ACC112 (cell line): ENCODE measurements around the gene ALDH1L1.

Source experiments
- H2AFZ ChIP-seq: fragments of 200-600 bp; sonication (generic); one replicate; pipeline ENCODE4 v1.6.0; 2017; ENCODE audit warnings: antibody characterized with exemption, low read length; ENCODE audit not compliant: unreplicated experiment
- H3K27ac ChIP-seq: fragments of 200-600 bp; sonication (generic); 2 replicates; pipeline ENCODE4 v1.5.1; 2014; ENCODE audit warnings: low read depth, mild to moderate bottlenecking, antibody characterized with exemption, low read length, moderate library complexity
- H3K27me3 ChIP-seq: fragments of 200-600 bp; sonication (generic); 2 replicates; pipeline ENCODE4 v1.6.1; 2014; ENCODE audit warnings: mild to moderate bottlenecking, antibody characterized with exemption, low read length, moderate library complexity, mixed read lengths; ENCODE audit not compliant: insufficient read depth
- H3K36me3 ChIP-seq: fragments of 200-600 bp; sonication (generic); 2 replicates; pipeline ENCODE4 v1.6.1; 2016; ENCODE audit warnings: mild to moderate bottlenecking, antibody characterized with exemption, low read length, moderate library complexity, mixed read lengths; ENCODE audit not compliant: insufficient read depth
- H3K4me1 ChIP-seq: fragments of 200-600 bp; sonication (generic); one replicate; pipeline ENCODE4 v1.6.1; 2016; ENCODE audit warnings: low read length, mixed read lengths; ENCODE audit not compliant: insufficient read depth, unreplicated experiment, control insufficient read depth
- H3K4me3 ChIP-seq: fragments of 200-600 bp; sonication (generic); 2 replicates; pipeline ENCODE4 v1.5.1; 2014; ENCODE audit warnings: mild to moderate bottlenecking, low read depth, low read length
- H3K79me2 ChIP-seq: fragments of 200-600 bp; sonication (generic); one replicate; pipeline ENCODE4 v1.6.0; 2016; ENCODE audit warnings: low read length; ENCODE audit not compliant: control insufficient read depth, unreplicated experiment, insufficient read depth

Gene ALDH1L1

DNA sequence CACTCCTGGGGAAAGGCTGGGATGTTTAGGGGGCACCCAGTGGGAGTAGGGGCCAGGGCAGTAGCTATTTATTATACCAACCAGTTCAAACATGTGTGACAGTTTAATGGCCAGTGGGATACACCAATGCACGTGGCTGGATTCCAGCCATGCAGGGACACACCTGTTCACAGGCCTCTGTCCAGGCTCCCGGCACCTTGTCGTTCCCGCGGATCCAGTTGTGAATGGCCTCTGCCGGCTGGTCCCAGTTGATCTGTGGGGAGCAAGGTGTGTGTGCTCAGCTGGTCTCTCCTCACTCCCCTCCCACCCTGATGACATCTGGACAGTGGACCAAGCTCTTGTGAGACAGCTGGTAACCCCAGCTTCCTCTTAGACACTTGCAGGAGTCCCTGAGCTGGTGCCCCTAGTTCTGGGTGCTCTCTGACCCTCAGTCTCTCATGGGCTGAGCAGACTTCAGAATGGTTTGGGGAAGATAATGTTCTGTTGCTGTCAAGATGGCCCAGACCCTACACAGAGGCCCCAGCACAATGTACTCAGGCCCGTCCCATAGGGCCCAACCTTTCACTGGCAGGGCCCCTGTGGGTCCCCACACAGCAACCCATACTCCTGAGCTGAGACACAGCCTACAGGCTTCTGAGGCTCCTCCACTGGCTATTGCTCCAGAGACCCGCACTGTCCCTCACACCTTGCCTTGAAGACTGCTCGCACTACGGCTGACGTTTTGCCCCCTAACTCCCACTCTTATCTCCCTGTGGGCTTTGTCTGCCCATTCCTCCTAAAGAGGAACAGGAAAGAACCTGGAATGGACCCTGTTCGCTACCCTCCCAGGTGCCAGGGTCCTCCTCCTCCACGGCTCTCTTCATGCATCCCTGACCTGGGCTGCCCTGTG lies 25.8 kb downstream of the ALDH1L1 start:
- H3K79me2 ChIP-seq = no peaks in the 10 kb centered on the region

DNA sequence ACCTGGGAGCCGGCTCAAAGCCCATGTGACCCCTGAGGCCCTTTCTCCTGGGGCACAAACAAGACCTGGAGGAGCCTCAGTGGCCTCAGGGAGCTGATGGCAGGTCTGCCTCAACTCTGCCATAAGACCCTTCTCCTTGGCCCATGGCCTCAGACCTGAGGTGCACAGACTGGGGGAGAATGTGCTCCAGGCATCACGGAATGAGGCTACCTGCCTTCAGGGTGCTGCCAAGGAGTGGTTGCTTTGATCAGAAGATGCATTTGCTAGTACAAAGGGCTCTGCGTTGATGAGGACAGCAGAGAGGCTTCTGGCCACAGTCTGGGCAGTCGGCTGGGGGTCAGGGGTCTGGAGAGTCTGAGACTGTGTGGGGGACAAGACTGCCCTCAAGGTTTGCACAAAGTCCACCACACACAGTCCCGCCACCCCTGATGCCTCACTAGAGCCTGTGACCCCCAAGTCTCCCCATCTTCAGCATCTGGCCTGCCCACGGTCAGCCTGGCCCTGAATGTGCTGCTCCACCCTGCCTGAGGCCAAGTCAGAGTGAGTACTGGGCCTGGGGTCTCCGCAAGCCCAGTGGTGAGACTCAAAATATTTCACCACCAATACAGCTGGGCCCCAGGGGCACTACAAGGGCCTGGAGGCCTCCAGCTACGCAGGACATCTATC lies 26.6 kb downstream of the ALDH1L1 start:
- no peak overlapping the region for H3K4me3 ChIP-seq
- H3K36me3 ChIP-seq = no peaks in the 10 kb centered on the region
- no peak overlapping the region for H2AFZ ChIP-seq
- no peak overlapping the region for H3K27ac ChIP-seq
- H3K4me1 ChIP-seq = no peaks in the 10 kb centered on the region
- H3K79me2 ChIP-seq = no peaks in the 10 kb centered on the region
- no peaks in the 10 kb centered on the region for H3K27me3 ChIP-seq

More for the DNA sequence above, 25.8 kb downstream of the ALDH1L1 start:
- Histone ChIP-seq H3K4me3 (no peak overlapping the region), H3K27ac (no peak overlapping the region), H3K36me3 (no peaks in the 10 kb centered on the region), H3K4me1 (no peaks in the 10 kb centered on the region), H3K27me3 (no peaks in the 10 kb centered on the region), H2AFZ (no peak overlapping the region)

DNA sequence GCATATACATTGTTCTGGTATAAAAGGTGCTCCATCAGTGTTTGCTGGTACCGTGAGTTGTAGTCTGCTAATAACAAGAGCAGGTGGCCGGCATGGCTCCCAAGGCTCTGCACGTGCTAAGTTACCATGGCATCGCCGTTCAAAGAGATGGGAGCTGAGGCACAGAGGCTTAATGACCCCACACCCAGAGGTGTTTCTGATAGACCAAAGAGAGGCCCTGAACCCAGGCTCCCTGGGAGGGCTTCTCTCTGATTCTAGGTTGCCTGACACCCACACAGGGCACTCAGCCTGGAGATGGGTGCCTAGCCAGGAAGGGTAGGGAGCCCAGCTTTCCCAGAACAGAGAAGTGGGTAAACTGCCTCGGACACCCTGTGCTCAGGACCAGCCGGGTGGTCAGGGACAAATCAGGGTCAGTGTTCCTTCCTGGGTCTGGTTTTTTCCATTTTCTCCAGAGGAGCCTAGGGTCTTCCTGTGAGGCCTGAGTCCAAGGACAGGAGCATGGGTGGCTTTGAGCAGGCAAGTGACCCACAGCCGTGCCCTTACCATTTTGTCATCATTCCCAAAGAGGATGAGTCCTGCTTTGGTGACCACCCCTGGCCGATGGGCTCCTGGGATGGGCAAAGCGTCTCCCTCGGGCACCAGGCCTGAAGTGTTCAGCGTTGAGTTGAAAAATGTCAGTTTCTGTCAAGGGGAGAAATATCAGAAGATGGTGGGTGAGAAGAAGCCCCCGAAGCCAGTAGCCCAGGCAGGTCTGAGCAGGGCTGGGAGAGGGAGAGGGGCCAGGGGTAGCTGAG lies 27.3 kb downstream of the ALDH1L1 start:
- Histone ChIP-seq H3K4me1 (no peaks in the 10 kb centered on the region), H3K4me3 (no peak overlapping the region), H3K27me3 (no peaks in the 10 kb centered on the region), H3K36me3 (no peaks in the 10 kb centered on the region), H3K79me2 (no peaks in the 10 kb centered on the region), H2AFZ (no peak overlapping the region), H3K27ac (no peak overlapping the region)

DNA sequence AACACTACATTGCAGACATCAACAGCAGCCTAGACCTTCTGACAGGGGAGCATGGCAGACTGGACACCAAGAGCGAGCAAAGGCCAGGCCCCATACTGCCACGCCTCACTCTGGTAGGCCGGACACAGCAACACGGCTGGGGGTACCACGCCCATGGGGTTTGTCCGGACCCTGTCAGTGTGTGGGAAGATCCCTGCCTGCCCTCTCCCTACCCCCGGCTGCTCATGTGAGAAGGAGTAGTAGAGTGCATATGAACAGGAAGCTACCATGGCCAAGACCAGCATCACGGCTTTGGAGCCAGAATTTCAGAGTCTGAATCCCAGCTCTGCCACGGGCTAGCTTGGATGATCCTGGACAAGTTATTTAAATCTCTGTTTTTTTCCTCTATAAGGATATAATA lies 27.9 kb downstream of the ALDH1L1 start:
- no peaks in the 10 kb centered on the region for H3K36me3 ChIP-seq
- no peak overlapping the region for H3K27ac ChIP-seq
- no peak overlapping the region for H2AFZ ChIP-seq
- no peak overlapping the region for H3K4me3 ChIP-seq
- H3K27me3 ChIP-seq = no peaks in the 10 kb centered on the region
- H3K79me2 ChIP-seq = no peaks in the 10 kb centered on the region
- H3K4me1 ChIP-seq = no peaks in the 10 kb centered on the region

DNA sequence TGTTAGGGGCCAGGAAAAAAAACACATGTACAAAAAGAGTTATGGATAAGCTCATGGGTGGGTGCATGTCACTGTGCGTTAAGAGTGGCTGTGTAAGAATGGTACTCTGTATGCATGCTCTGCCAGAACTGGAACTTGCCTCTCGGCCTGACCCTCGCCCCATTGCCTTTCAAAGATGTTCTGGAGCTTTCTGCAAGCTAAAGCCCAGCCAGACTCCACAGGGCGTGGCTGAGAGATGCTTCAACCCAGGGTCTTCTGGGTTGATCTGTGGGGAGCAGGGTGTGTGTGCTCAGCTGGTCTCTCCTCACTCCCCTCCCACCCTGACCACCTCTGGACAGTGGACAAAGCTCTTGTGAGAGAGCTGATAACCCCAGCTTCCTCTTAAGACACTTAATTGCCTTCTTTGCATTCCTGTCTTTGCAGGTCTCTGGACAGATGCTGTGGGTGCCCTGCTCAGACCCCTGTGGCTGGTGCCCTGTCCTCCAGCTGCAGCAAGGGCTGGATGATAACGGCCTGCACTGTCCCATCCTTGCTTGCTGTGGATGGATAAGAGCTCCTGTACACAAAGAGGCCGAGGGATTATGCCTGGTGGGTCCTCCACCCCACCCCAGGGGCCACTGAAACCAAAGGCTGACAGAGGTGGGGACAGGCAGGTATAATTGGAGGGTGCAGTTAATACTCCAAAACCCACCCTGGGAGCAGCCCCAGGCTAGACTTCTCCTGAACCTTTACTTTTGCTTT lies 28.7 kb downstream of the ALDH1L1 start:
- H3K27me3 ChIP-seq = no peaks in the 10 kb centered on the region
- H2AFZ ChIP-seq = no peak overlapping the region
- no peak overlapping the region for H3K27ac ChIP-seq
- H3K79me2 ChIP-seq = no peaks in the 10 kb centered on the region
- no peaks in the 10 kb centered on the region for H3K4me1 ChIP-seq
- no peak overlapping the region for H3K4me3 ChIP-seq
- no peaks in the 10 kb centered on the region for H3K36me3 ChIP-seq

DNA sequence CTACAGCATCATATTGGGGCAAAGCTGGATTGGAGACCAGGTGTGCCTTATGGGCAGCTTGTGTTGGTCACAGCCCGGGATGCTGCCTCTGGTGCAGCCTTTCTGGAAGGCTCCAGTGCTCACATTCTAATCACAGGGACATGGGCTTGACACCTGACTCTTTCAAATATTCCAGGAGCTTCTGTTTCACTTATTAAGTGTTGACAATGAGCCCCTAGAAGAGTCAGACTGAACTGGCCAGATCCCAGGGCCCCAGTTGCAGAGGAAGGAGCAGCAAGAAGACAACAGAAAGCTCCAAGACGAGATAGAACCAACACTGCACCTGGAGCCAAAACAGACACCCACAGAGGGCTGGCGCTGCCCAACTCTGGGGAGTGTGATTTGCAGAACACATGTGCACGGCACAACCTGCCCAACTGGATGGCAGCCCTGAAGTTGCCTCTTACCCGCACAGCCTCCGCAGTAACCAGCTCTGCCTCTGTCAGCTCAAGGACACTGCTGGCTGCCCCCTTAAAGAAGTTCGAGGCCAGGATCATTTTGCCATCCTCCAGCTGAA lies 30.3 kb downstream of the ALDH1L1 start:
- no peak overlapping the region for H3K27ac ChIP-seq
- peaks cover 9% of the 10 kb centered on the region for H3K27me3 ChIP-seq
- no peaks in the 10 kb centered on the region for H3K4me1 ChIP-seq
- H3K79me2 ChIP-seq = no peaks in the 10 kb centered on the region
- H2AFZ ChIP-seq = no peak overlapping the region
- H3K4me3 ChIP-seq = no peak overlapping the region
- H3K36me3 ChIP-seq = no peaks in the 10 kb centered on the region

DNA sequence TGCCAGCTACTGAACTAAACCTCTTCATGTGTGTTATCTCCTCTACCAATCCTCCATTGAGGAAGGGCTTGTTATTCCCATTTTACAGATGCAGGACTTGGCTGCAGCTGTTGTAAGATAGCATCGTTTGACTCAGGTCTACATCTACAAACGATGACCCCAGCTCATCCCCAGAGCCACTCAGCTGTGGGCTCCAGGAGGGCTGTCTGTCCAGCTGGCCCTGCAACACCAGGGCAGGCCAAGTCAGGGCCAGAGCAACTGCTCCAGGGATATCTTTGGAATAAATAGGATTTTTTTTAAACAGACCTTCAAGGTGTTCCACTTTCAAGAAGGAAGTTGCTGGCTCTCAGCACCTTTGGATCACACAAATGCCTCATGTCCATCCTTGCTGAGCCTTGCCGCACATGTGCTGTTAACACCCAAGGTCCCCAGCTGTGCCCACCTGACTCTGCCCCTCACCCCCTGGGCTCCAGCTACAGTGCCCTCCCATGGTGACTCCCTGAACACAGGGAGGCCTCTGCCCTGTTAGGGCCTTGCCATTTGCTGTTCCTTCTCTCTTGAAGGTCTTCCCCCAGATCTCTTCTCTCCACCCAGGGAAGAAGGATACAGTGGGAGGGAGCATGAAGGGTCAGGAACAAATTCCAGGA lies 31.0 kb downstream of the ALDH1L1 start:
- Histone ChIP-seq H3K4me1 (no peaks in the 10 kb centered on the region), H3K27ac (no peak overlapping the region), H3K79me2 (no peaks in the 10 kb centered on the region)

DNA sequence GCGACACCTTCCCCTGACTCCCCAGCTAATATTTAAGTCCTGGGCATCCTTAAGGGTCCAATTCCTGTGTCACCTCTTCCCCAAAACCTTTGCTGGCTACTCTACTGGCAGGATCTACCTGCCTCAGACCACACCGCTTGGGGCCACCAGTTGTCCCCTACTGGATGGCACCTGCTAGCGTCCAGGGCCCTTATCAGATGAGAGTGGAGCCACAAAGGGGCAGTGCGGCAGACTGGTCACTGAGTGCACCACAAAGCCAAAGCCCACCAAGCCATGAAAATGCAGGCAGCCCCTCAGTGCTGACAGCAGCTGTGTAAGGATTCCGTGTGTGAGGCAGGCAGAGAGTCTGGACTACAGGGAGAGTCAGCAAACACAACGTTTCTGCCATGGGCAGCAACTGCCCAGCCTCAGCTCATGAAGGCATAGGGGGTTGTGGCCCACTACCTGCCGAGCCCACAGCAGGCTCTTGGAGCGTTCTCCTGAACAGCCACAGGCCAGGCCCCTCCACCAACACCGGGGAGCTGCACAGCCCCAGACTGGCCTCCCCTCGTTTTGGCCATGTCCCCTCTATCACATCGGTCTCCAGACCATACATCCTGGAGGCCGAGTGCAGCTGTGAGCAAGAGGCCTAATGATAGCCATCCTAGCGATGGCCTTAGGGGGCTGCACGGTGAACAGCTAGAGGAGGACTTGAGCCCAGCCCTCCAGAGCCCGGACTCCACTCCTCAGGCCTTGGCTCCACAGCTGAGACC lies 32.3 kb downstream of the ALDH1L1 start:
- H3K27ac ChIP-seq = no peak overlapping the region
- no peaks in the 10 kb centered on the region for H3K79me2 ChIP-seq

More for the DNA sequence above, 31.0 kb downstream of the ALDH1L1 start:
- Histone ChIP-seq H2AFZ (no peak overlapping the region), H3K36me3 (no peaks in the 10 kb centered on the region), H3K27me3 (peaks cover 16% of the 10 kb centered on the region), H3K4me3 (no peak overlapping the region)

DNA sequence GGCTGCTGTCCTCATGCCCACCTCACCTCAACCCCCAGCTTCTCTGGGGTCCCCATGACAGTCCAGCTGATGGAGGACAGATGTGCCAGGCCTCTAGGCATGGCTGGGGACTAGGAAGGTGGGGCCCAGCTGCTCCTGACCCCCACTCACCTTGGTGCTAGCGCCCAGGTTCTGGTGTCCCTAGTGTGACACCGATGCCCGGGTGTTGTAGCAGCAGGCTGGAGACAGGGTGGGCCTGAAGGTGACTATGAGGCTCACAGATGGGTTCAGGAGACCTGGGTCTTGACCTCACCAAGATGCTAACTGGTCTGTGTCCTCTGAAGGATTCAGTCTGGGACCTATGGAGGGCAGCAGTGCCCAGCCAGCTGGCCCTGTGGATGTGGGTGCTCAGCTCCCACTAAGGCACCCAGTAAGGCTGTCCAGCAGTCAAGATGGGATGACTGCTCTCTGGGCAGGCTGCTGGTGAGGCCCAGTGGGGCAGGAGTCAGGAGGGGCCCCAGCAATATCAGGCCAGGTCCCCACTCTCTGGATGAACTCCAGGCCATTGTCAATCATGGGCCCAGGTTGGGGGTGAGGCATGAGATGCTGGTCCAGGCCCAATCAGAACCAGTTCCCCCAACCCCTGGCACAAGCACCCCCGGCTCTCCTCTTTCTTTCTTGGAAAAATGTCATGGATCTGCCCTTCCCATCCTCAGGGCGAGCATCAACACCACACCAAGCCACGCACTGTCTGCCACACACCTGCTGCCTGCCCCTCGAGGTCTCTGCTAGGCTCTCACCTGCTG lies 33.0 kb downstream of the ALDH1L1 start:
- no peak overlapping the region for H3K4me3 ChIP-seq
- no peaks in the 10 kb centered on the region for H3K79me2 ChIP-seq
- no peak overlapping the region for H2AFZ ChIP-seq
- H3K27ac ChIP-seq = no peak overlapping the region
- H3K4me1 ChIP-seq = no peaks in the 10 kb centered on the region
- H3K36me3 ChIP-seq = no peaks in the 10 kb centered on the region
- peaks cover 36% of the 10 kb centered on the region for H3K27me3 ChIP-seq

More for the DNA sequence above, 32.3 kb downstream of the ALDH1L1 start:
- Histone ChIP-seq H2AFZ (no peak overlapping the region), H3K4me1 (no peaks in the 10 kb centered on the region), H3K36me3 (no peaks in the 10 kb centered on the region), H3K4me3 (no peak overlapping the region), H3K27me3 (peaks cover 28% of the 10 kb centered on the region)
